ENCODE data around the gene HDLBP.
"Not testable (repeated sequence)": the region's sequence is repeated elsewhere in the genome, so short reads cannot be mapped to it uniquely, and the experiment has no call there.

DNA sequence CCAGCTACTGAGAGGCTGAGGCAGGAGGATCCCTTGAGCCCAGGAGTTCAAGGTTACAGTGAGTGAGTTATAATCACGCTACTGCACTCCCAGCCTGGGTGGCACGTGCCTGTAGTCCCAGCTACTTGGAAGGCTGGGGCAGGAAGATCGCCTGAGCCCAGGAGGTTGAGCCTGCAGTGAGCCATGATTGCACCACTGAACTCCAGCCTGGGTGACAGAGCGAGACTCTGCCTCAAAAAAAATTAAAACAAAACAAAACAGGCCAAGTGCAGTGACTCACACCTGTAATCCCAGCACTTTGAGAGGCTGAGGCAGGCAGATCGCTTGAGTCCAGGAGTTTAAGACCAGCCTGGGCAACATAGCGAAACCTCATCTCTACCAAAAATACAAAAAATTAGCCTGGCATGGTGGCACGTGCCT lies 22.1 kb downstream of the HDLBP start:
- not testable (repeated sequence) for TF ChIP-seq TAF1 (IDR thresholded peaks at IDR 0.05; ENCODE audit: borderline replicate concordance, low read depth, low read length); MAX (IDR thresholded peaks at IDR 0.05; ENCODE audit: low read depth, low read length); POLR2A (IDR thresholded peaks at IDR 0.05; ENCODE audit: low read depth, low read length); RAD21 (IDR thresholded peaks at IDR 0.05; ENCODE audit: insufficient read depth, low read depth, low read length); POLR2AphosphoS5 (IDR thresholded peaks at IDR 0.05; ENCODE audit: low read length); EZH2 (IDR thresholded peaks at IDR 0.05; ENCODE audit: borderline replicate concordance, control insufficient read depth, low read depth, low read length); POLR2AphosphoS2 (IDR thresholded peaks at IDR 0.05; ENCODE audit: low read depth, low read length)

Measured in GM12878 (cell line).